Glutamatergic neuron (in vitro differentiated cells): ENCODE results near the gene SYNDIG1. TPM values are rescaled to one million over a fixed set of nuclear protein-coding genes. Genes with fewer than 3 reads are reported as not detected.

Source experiments
- DNase-seq: peaks from one replicate; pipeline ENCODE4 v3.0.0; 2022
- H3K27ac Mint-ChIP-seq: one replicate; pipeline ENCODE4 v1.8.0; 2020; ENCODE audit warnings: mild to moderate bottlenecking, mixed read lengths, inconsistent platforms; ENCODE audit not compliant: unreplicated experiment
- H3K27me3 Mint-ChIP-seq: one replicate; pipeline ENCODE4 v1.8.0; 2020; ENCODE audit warnings: mild to moderate bottlenecking, moderate library complexity, mixed read lengths, inconsistent platforms; ENCODE audit not compliant: unreplicated experiment
- H3K36me3 Mint-ChIP-seq: one replicate; pipeline ENCODE4 v1.8.0; 2020; ENCODE audit warnings: mild to moderate bottlenecking, mixed read lengths, inconsistent platforms; ENCODE audit not compliant: unreplicated experiment
- H3K4me1 Mint-ChIP-seq: one replicate; pipeline ENCODE4 v1.8.0; 2020; ENCODE audit warnings: mild to moderate bottlenecking, low read depth, mixed read lengths, inconsistent platforms; ENCODE audit not compliant: unreplicated experiment
- H3K4me3 Mint-ChIP-seq: one replicate; pipeline ENCODE4 v1.8.0; 2020; ENCODE audit warnings: mild to moderate bottlenecking, mixed read lengths, inconsistent platforms; ENCODE audit not compliant: unreplicated experiment
- H3K9me3 Mint-ChIP-seq: one replicate; pipeline ENCODE4 v1.8.0; 2020; ENCODE audit warnings: mild to moderate bottlenecking, moderate library complexity, mixed read lengths, inconsistent platforms; ENCODE audit not compliant: unreplicated experiment
- CTCF ChIP-seq: fragments of 200-600 bp; sonication (generic); IDR thresholded peaks from one replicate; pipeline ENCODE4 v1.5.0; 2021; ENCODE audit not compliant: partially characterized antibody, unreplicated experiment
- total RNA-seq: library from RNA; stranded (reverse); fragmentation: NEBNext Ultra II Directional; extraction: Animal tissue kit (Norgen Biotek cat#: 25700); gene quantifications from one replicate; pipeline ENCODE4 v1.2.1, GENCODE V29; 2021; ENCODE audit not compliant: unreplicated experiment

SYNDIG1 gene
- total RNA-seq, 1 donor from 2014 or later: 10.4 TPM

DNA sequence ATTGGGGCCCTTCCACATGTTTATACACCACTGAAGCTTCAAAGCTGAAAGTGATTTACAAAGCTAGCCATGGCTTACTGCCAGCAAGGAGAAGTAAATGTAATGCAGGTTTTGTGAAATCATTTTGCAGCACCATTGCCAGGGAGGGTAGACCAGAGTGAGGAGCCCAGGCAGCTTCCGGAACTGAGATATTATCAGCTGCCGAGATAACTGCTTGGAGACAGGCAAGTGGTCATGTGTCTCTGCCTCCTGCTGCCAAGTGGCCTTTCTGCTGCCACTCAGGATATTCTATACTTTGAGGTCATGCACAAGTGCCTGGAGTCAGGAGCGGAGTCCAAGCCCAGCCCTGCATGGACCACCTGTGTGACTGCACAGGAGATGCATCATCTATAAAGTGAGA is 160.2 kb downstream of the SYNDIG1 start:
- no peak for DNase-seq
- H3K27me3 Mint-ChIP-seq: peaks cover 18% of the 10 kb centered on the region
- H3K4me1 Mint-ChIP-seq: peaks cover 5% of the 10 kb centered on the region
- no peak for TF ChIP-seq CTCF
- H3K36me3 Mint-ChIP-seq: peaks cover 7% of the 10 kb centered on the region
- peaks cover 9% of the 10 kb centered on the region for H3K9me3 Mint-ChIP-seq
- H3K27ac Mint-ChIP-seq: no peak overlapping the region
- no peak overlapping the region for H3K4me3 Mint-ChIP-seq

- H3K27me3 Mint-ChIP-seq: peaks cover 15% of the 10 kb centered on the region
- DNase-seq: no peak
- TF ChIP-seq CTCF: no peak
- H3K4me3 Mint-ChIP-seq: no peak overlapping the region
- peaks cover 1% of the 10 kb centered on the region for H3K4me1 Mint-ChIP-seq
- peaks cover 7% of the 10 kb centered on the region for H3K36me3 Mint-ChIP-seq
- no peak overlapping the region for H3K27ac Mint-ChIP-seq
- peaks cover 6% of the 10 kb centered on the region for H3K9me3 Mint-ChIP-seq
Measured at GRCh38 chr20:24630486-24631172, 161.2 kb downstream of the SYNDIG1 start.

DNA sequence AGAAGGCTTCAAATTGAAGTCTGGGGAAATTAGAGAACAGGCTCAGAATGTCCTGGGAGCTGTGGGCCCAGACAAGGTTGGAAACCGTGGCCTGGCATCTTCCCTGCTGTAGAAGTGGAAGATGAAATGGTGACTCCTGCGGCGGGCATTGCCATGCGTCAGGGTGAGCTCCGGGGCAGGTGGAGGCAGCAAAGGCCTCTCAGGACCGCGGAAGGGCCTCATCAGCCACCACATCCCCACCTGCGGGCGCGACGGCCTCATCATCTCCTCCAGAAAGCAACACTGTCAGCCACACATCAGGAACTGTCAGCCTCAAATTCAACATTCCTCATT is 161.7 kb downstream of the SYNDIG1 start:
- H3K36me3 Mint-ChIP-seq: peaks cover 7% of the 10 kb centered on the region
- no peak for DNase-seq

GRCh38 chr20:24632581-24632980 is 163.2 kb downstream of the SYNDIG1 start:
- Mint-ChIP-seq H3K36me3 (peaks cover under 1% of the 10 kb centered on the region), H3K27me3 (peaks cover 13% of the 10 kb centered on the region), H3K4me1 (no peaks in the 10 kb centered on the region), H3K27ac (no peak overlapping the region), H3K9me3 (peaks cover 6% of the 10 kb centered on the region), H3K4me3 (no peak overlapping the region)
- no peak for DNase-seq
- TF ChIP-seq CTCF: no peak

More for the DNA sequence above, 161.7 kb downstream of the SYNDIG1 start:
- Mint-ChIP-seq H3K27ac (no peak overlapping the region), H3K4me1 (peaks cover 1% of the 10 kb centered on the region), H3K9me3 (peaks cover 6% of the 10 kb centered on the region), H3K4me3 (no peak overlapping the region), H3K27me3 (peaks cover 15% of the 10 kb centered on the region)
- no peak for TF ChIP-seq CTCF

DNA sequence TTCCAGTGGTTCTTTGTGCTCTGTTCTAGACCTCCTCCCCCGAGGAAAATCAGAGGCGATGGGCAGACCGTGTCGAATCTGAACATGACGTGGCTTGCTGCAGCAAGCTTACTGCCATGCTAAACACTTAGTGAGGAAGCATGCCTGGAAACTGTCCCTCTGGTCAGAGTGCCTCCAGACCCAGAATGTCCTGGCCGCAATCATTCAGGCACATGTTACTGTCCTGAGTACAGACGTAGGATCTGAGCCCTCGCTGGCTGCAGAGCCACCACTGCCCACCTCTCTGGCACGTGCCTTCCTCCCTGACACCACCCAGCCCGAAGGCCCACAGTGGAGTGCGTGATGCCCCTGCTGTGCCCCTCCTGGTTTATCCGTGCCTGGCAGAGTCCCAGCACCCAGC is 163.6 kb downstream of the SYNDIG1 start:
- Mint-ChIP-seq H3K27ac (no peak overlapping the region), H3K27me3 (peaks cover 11% of the 10 kb centered on the region), H3K9me3 (peaks cover 2% of the 10 kb centered on the region), H3K36me3 (no peaks in the 10 kb centered on the region), H3K4me3 (no peak overlapping the region), H3K4me1 (no peaks in the 10 kb centered on the region)
- no peak for DNase-seq
- TF ChIP-seq CTCF: no peak
